Measurements from ENCODE around the gene FGFRL1.

Gene FGFRL1

GRCh38 chr4:1011022-1011665 is at the start of gene FGFRL1:
FGFRL1 (plus strand) TSS chr4:1011626; CDS start chr4:1012486, 860 bp downstream.
- peak; percentile 89 to 90 for DNase-seq
- no peak for TF ChIP-seq POLR2A (IDR thresholded peaks at IDR 0.05; ENCODE audit: low read length)
- no peak for TF ChIP-seq GATA1 (IDR thresholded peaks at IDR 0.05; ENCODE audit: low read depth, low read length)

GRCh38 chr4:962231-963208 is 48.9 kb upstream of the FGFRL1 start:
- DNase-seq = no peak
- TF ChIP-seq GATA1 (IDR thresholded peaks at IDR 0.05; ENCODE audit: low read depth, low read length) = no peak
- TF ChIP-seq POLR2A (IDR thresholded peaks at IDR 0.05; ENCODE audit: low read length) = no peak

- TF ChIP-seq POLR2A (IDR thresholded peaks at IDR 0.05; ENCODE audit: low read length) (no peak), GATA1 (IDR thresholded peaks at IDR 0.05; ENCODE audit: low read depth, low read length) (no peak)
- no peak for DNase-seq
Observed at GRCh38 chr4:963276-964225, 47.9 kb upstream of the FGFRL1 start.

- DNase-seq = no peak
- TF ChIP-seq GATA1 (IDR thresholded peaks at IDR 0.05; ENCODE audit: low read depth, low read length) (no peak), POLR2A (IDR thresholded peaks at IDR 0.05; ENCODE audit: low read length) (no peak)
Observed at GRCh38 chr4:964346-965025, 46.9 kb upstream of the FGFRL1 start.

- no peak for DNase-seq
Observed at GRCh38 chr4:965048-965765, 46.2 kb upstream of the FGFRL1 start.

GRCh38 chr4:965766-966134 is 45.7 kb upstream of the FGFRL1 start:
- no peak for DNase-seq
- TF ChIP-seq POLR2A (IDR thresholded peaks at IDR 0.05; ENCODE audit: low read length) (no peak), GATA1 (IDR thresholded peaks at IDR 0.05; ENCODE audit: low read depth, low read length) (no peak)

More at GRCh38 chr4:965048-965765, 46.2 kb upstream of the FGFRL1 start:
- TF ChIP-seq GATA1 (IDR thresholded peaks at IDR 0.05; ENCODE audit: low read depth, low read length) (no peak), POLR2A (IDR thresholded peaks at IDR 0.05; ENCODE audit: low read length) (no peak)

- no peak for DNase-seq
- TF ChIP-seq POLR2A (IDR thresholded peaks at IDR 0.05; ENCODE audit: low read length) (no peak), GATA1 (IDR thresholded peaks at IDR 0.05; ENCODE audit: low read depth, low read length) (no peak)
Observed at GRCh38 chr4:966266-967112, 44.9 kb upstream of the FGFRL1 start.

- DNase-seq = no peak
- TF ChIP-seq POLR2A (IDR thresholded peaks at IDR 0.05; ENCODE audit: low read length) (no peak), GATA1 (IDR thresholded peaks at IDR 0.05; ENCODE audit: low read depth, low read length) (no peak)
Observed at GRCh38 chr4:967113-968104, 44.0 kb upstream of the FGFRL1 start.

GRCh38 chr4:968221-968620 is 43.2 kb upstream of the FGFRL1 start:
- TF ChIP-seq POLR2A (IDR thresholded peaks at IDR 0.05; ENCODE audit: low read length) = no peak
- no peak for TF ChIP-seq GATA1 (IDR thresholded peaks at IDR 0.05; ENCODE audit: low read depth, low read length)
- no peak for DNase-seq

GRCh38 chr4:968621-969394 is 42.6 kb upstream of the FGFRL1 start:
- DNase-seq = no peak
- no peak for TF ChIP-seq POLR2A (IDR thresholded peaks at IDR 0.05; ENCODE audit: low read length)
- TF ChIP-seq GATA1 (IDR thresholded peaks at IDR 0.05; ENCODE audit: low read depth, low read length) = no peak
